Caco-2 (cell line): ENCODE data around the gene GPAM. TPM values are rescaled to one million over a fixed set of nuclear protein-coding genes. Genes with fewer than 3 reads are reported as not detected.

Experiments used
- BruUV-seq: library from RNA; stranded (reverse); fragments of 400-500 nt; replicated peaks from 2 replicates; lab custom pipeline; 2021; lab: Mats Ljungman, UMichigan
- CTCF ChIA-PET: fragments of 300-600 bp; sonication (Branson Sonifier 250); formaldehyde crosslinking; loops from one replicate; lab custom pipeline; 2022; ENCODE audit warnings: antibody characterized with exemption; lab: Charles Lee
- POLR2A ChIA-PET: fragments of 300-600 bp; sonication (Branson Sonifier 250); formaldehyde crosslinking; loops from one replicate; lab custom pipeline; 2022; ENCODE audit warnings: antibody characterized with exemption; lab: Charles Lee
- DNase-seq, 2 experiments: peaks; one replicate each; pipeline versions ENCODE4 v3.0.0 to v3.0.0-alpha.2; 2020 to 2022
- H3K27me3 ChIP-seq: replicated peaks from 2 replicates; pipeline ENCODE4 v1.6.0; 2011; ENCODE audit warnings: low read length; ENCODE audit not compliant: control insufficient read depth, insufficient read depth
- H3K36me3 ChIP-seq: 2 replicates; pipeline ENCODE4 v1.5.1; 2011; ENCODE audit warnings: low read length; ENCODE audit not compliant: control insufficient read depth, insufficient read depth
- H3K4me1 ChIP-seq: fragments of 250-450 bp; sonication (Bioruptor Pico); 2 replicates; pipeline ENCODE4 v1.5.1; 2020; ENCODE audit warnings: mild to moderate bottlenecking
- H3K4me3 ChIP-seq: 2 replicates; pipeline ENCODE4 v1.5.1; 2011; ENCODE audit warnings: low read depth, mild to moderate bottlenecking, control low read depth, low read length
- H3K9me3 ChIP-seq: fragments of 250-450 bp; sonication (Bioruptor Pico); 2 replicates; pipeline ENCODE4 v1.5.1; 2020; ENCODE audit warnings: mild to moderate bottlenecking, moderate library complexity
- H3K27ac Mint-ChIP-seq: one replicate; pipeline ENCODE4 v1.8.0; 2022; ENCODE audit warnings: mixed read lengths; ENCODE audit not compliant: unreplicated experiment
- H3K27me3 Mint-ChIP-seq: one replicate; pipeline ENCODE4 v1.8.0; 2022; ENCODE audit warnings: mixed read lengths; ENCODE audit not compliant: insufficient read depth, unreplicated experiment
- H3K36me3 Mint-ChIP-seq: one replicate; pipeline ENCODE4 v1.8.0; 2022; ENCODE audit warnings: mild to moderate bottlenecking, mixed read lengths; ENCODE audit not compliant: insufficient read depth, unreplicated experiment
- H3K4me1 Mint-ChIP-seq: one replicate; pipeline ENCODE4 v1.8.0; 2022; ENCODE audit warnings: low read depth, mixed read lengths; ENCODE audit not compliant: unreplicated experiment
- H3K4me3 Mint-ChIP-seq: one replicate; pipeline ENCODE4 v1.8.0; 2022; ENCODE audit warnings: mild to moderate bottlenecking, moderate library complexity, mixed read lengths; ENCODE audit not compliant: unreplicated experiment
- H3K9me3 Mint-ChIP-seq: one replicate; pipeline ENCODE4 v1.8.0; 2022; ENCODE audit warnings: mixed read lengths; ENCODE audit not compliant: unreplicated experiment
- CTCF ChIP-seq, 2 experiments: fragments of 200-600 bp in 1 of 2; IDR thresholded peaks; 1 replicate in 1 of 2; 2 replicates in 1 of 2; pipeline versions ENCODE4 v1.5.1 to v1.8.0; 2011 to 2022; ENCODE audit warnings: antibody characterized with exemption in 1 of 2, control low read depth in 1 of 2, inconsistent platforms in 1 of 2, low read depth in 1 of 2, low read length in 1 of 2, mild to moderate bottlenecking in 1 of 2, moderate library complexity in 1 of 2; ENCODE audit not compliant: insufficient read depth in 1 of 2, severe bottlenecking in 1 of 2, unreplicated experiment in 1 of 2
- intact Hi-C: fragments of 100-400 bp; cut with micrococcal nuclease; formaldehyde crosslinking; loops from one replicate; pipeline ENCODE4 v1.10.0; 2022; ENCODE audit not compliant: unreplicated experiment
- total RNA-seq: library from RNA; stranded (reverse); gene quantifications from 2 replicates; pipeline ENCODE4 v1.2.3, GENCODE V29; 2022

Gene GPAM
- total RNA-seq, 1 experiment from 2014 or later: 44.4 TPM

GRCh38 chr10:112173206-112173605 is 10.4 kb downstream of the GPAM start:
- Mint-ChIP-seq H3K27ac (no peak overlapping the region), H3K4me3 (no peak overlapping the region), H3K4me1 (peaks cover 20% of the 10 kb centered on the region), H3K27me3 (no peaks in the 10 kb centered on the region), H3K9me3 (no peaks in the 10 kb centered on the region), H3K36me3 (peaks cover 56% of the 10 kb centered on the region)
- BruUV-seq: no TSS peak
- Histone ChIP-seq H3K9me3 (no peaks in the 10 kb centered on the region), H3K27me3 (no peaks in the 10 kb centered on the region), H3K4me3 (no peak overlapping the region), H3K36me3 (no peaks in the 10 kb centered on the region; the same call in none of the 2 replicates), H3K4me1 (peaks cover 27% of the 10 kb centered on the region)
- no peak for TF ChIP-seq CTCF (IDR thresholded peaks at IDR 0.05; ENCODE audit: insufficient read depth in 1 of 2, low read depth in 1 of 2, low read length in 1 of 2, severe bottlenecking in 1 of 2, unreplicated experiment in 1 of 2)
- DNase-seq: no peak
- ChIA-PET CTCF (interaction anchor here (1.2 kb wide), 1 partner anchor 134 kb away, joined by 3 read pairs; no protein-coding TSS in a partner anchor), POLR2A (no interaction called here)
- intact Hi-C loops: no loop called here

GRCh38 chr10:112168733-112169132 is 14.8 kb downstream of the GPAM start:
- Mint-ChIP-seq H3K27ac (no peak overlapping the region), H3K36me3 (peaks cover 56% of the 10 kb centered on the region), H3K4me3 (no peak overlapping the region), H3K27me3 (no peaks in the 10 kb centered on the region), H3K4me1 (peaks cover 7% of the 10 kb centered on the region), H3K9me3 (no peaks in the 10 kb centered on the region)
- Histone ChIP-seq H3K9me3 (no peaks in the 10 kb centered on the region), H3K36me3 (peaks cover 1% of the 10 kb centered on the region; the same call in 1 of the 2 replicates), H3K4me3 (no peak overlapping the region), H3K27me3 (no peaks in the 10 kb centered on the region), H3K4me1 (no peaks in the 10 kb centered on the region)
- BruUV-seq: no TSS peak
- CTCF ChIA-PET: no interaction called here
- POLR2A ChIA-PET: no interaction called here
- TF ChIP-seq CTCF (IDR thresholded peaks at IDR 0.05; ENCODE audit: insufficient read depth in 1 of 2, low read depth in 1 of 2, low read length in 1 of 2, severe bottlenecking in 1 of 2, unreplicated experiment in 1 of 2): no peak
- intact Hi-C loops: no loop called here
- DNase-seq: no peak

GRCh38 chr10:112166800-112167199 is 16.8 kb downstream of the GPAM start:
- H3K36me3 ChIP-seq: peaks cover 1% of the 10 kb centered on the region
- H3K9me3 Mint-ChIP-seq: no peaks in the 10 kb centered on the region
- no peaks in the 10 kb centered on the region for H3K27me3 Mint-ChIP-seq
- no TSS peak for BruUV-seq
- no peak overlapping the region for H3K4me3 ChIP-seq
- no peak for DNase-seq
- no peak for TF ChIP-seq CTCF (IDR thresholded peaks at IDR 0.05; ENCODE audit: insufficient read depth in 1 of 2, low read depth in 1 of 2, low read length in 1 of 2, severe bottlenecking in 1 of 2, unreplicated experiment in 1 of 2)
- no peaks in the 10 kb centered on the region for H3K27me3 ChIP-seq
- 0 out of 2 replicates have a peak, but pooled peaks cover 5% of the 10 kb centered on the region for H3K4me1 ChIP-seq
- peaks cover 7% of the 10 kb centered on the region for H3K4me1 Mint-ChIP-seq
- intact Hi-C loops: no loop called here
- H3K36me3 Mint-ChIP-seq: peaks cover 59% of the 10 kb centered on the region
- no peaks in the 10 kb centered on the region for H3K9me3 ChIP-seq
- POLR2A ChIA-PET: no interaction called here
- CTCF ChIA-PET: no interaction called here
- no peak overlapping the region for H3K4me3 Mint-ChIP-seq
- no peak overlapping the region for H3K27ac Mint-ChIP-seq
